Measurements from ENCODE around the gene ARTN.

Gene ARTN

DNA sequence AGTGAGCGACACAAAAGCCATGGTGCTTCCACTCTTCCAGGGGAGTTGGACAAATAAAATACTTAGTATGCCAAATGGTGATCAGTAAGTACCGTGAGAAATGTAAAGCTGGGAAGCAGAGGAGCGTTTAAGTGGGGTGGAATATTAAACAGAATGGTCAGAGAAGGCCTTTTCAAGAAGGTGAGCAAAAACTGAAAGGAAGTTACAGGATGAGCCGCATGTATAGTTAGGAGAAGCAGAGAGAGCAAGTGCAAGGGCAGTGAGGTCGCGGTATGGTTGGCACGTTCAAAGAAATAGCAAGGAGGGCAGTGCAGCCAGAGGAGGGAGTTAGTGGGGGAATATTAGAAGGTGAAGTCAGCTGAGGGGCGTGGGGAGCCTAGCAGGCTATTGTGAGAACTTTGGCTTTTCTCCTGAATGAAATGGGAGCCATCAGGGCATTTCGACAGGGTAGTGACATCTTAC is 40.4 kb downstream of the ARTN start:
- DNase-seq: peak; percentile 18

- peak; percentile 95 for DNase-seq
These were observed 41.0 kb downstream of the ARTN start, which contains the start of gene ATP6V0B for GRCh38 chr1:43974443-43975248. TSS of gene ATP6V0B (plus strand) at chr1:43974960. CDS start at chr1:43975041, 81 bp downstream.

- DNase-seq: no peak
These were observed 41.8 kb downstream of the ARTN start for GRCh38 chr1:43975249-43975961.

DNA sequence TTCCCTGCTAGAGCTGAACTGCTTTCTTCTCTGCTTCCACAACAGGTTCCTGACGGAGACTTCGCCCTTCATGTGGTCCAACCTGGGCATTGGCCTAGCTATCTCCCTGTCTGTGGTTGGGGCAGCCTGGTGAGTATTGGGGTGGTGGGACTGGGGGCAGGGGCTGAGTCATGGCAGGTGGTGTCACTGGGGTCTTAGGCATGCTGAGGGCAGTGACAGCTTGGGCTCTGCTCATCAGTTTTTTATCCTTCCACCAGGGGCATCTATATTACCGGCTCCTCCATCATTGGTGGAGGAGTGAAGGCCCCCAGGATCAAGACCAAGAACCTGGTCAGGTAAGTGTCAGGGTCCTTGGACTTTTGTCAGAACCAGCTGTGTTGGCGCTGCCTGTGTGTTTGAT is 42.4 kb downstream of the ARTN start:
- no peak for DNase-seq

DNA sequence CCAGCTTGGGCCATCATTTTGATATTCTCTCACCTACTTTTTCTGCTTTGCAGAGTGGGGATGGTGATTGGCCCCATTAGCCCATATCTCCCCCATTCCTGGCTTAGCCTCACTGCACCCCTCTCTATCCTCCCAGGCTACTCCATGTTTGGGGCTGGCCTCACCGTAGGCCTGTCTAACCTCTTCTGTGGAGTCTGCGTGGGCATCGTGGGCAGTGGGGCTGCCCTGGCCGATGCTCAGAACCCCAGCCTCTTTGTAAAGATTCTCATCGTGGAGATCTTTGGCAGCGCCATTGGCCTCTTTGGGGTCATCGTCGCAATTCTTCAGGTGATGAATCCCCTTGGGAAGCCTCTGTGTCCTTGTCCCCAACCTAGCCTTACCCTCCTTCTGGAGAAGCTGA is 43.3 kb downstream of the ARTN start:
- no peak for DNase-seq

- DNase-seq: no peak
These were observed 44.0 kb downstream of the ARTN start for GRCh38 chr1:43977376-43978263.

DNA sequence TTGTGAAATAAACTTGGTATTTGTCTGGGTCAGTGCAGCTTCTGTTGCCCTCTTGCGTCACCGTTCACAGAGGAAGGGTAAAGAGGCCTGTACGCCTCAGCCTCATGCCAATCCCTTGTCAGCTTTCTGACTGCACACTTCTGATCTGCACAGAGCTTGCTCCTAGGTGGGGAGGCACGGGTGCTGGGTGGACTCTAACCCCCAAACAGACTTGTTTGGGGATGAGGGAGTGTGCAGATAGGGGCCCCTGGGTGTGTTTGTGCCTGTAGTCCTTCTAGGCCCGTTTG is 44.6 kb downstream of the ARTN start:
- DNase-seq: no peak

- DNase-seq: peak; percentile 36
These were observed 45.1 kb downstream of the ARTN start, which contains the start of gene B4GALT2 for GRCh38 chr1:43978551-43979260. TSS of gene B4GALT2 (plus strand) at chr1:43979210. CDS start at chr1:43981161, 1,951 bp downstream.

GRCh38 chr1:43979261-43979527 is 45.6 kb downstream of the ARTN start:
- DNase-seq: no peak

- peak; percentile 64 for DNase-seq
These were observed 46.1 kb downstream of the ARTN start for GRCh38 chr1:43979528-43980254.

- peak; percentile 13 for DNase-seq
These were observed 46.9 kb downstream of the ARTN start for GRCh38 chr1:43980255-43981134.

- no peak for DNase-seq
These were observed 47.5 kb downstream of the ARTN start for GRCh38 chr1:43981135-43981491.

DNA sequence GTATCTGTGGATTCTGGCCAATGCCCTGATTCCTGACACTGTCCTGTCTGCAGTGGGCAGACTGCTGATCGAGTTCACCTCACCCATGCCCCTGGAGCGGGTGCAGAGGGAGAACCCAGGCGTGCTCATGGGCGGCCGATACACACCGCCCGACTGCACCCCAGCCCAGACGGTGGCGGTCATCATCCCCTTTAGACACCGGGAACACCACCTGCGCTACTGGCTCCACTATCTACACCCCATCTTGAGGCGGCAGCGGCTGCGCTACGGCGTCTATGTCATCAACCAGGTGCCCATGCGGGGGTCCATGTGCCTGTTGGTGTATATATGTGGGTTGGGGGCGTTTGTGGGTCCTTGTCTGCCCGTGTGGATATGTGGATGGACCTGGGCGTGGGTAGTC is 48.0 kb downstream of the ARTN start:
- DNase-seq: no peak

GRCh38 chr1:43982241-43982640 is 48.6 kb downstream of the ARTN start:
- no peak for DNase-seq

- DNase-seq: no peak
These were observed 49.2 kb downstream of the ARTN start for GRCh38 chr1:43982808-43983207.

DNA sequence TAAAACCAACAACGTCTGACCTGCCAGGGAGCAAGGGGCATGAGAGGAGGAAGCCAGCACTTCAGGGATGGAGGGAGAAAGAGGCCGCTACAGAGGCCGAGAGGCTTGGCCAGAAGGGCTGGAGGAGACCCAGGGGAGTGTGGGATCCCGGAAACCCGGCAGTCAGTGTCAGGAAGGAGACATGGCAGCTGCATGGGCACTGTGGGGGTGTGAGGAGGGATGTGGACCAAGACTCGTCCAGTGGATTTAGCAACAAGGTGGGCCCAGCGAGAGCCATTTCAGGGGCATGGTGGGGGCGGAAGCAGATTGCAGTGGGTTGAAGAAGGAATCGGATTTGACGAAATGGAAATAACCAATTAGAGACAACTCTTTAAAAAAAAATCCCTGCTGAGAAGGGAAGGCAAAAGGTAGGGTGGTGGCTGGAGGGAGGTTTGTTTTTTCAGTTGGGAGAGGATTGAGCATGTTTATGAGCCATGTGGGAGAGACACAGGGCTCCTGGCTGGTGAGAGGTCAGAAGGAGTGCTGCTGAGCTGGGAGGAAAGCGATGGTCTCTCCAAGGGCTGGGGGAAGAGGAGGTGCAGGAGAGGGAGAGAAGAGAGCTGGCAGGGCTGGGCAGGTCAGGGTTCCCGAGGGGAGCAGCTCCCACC is 49.8 kb downstream of the ARTN start:
- DNase-seq: no peak

DNA sequence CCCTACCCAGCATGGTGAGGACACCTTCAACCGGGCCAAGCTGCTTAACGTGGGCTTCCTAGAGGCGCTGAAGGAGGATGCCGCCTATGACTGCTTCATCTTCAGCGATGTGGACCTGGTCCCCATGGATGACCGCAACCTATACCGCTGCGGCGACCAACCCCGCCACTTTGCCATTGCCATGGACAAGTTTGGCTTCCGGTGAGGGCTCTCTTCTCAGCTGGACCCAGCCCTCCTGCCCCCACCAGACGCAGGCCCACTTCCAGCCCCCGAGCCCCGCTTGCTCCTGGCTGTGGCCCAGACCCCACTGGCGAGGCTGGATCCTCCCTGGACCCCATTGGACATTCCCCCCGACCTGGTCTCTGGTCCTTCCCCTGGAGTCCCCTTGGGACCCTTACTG is 51.3 kb downstream of the ARTN start:
- DNase-seq: no peak

GRCh38 chr1:43985984-43986595 is 52.5 kb downstream of the ARTN start:
- peak; percentile 79 for DNase-seq

GRCh38 chr1:43986712-43987111 is 53.1 kb downstream of the ARTN start:
- peak; percentile 54 for DNase-seq

Data from NCI-H226 (cell line).